ENCODE results near the gene RND3.

RND3 gene

DNA sequence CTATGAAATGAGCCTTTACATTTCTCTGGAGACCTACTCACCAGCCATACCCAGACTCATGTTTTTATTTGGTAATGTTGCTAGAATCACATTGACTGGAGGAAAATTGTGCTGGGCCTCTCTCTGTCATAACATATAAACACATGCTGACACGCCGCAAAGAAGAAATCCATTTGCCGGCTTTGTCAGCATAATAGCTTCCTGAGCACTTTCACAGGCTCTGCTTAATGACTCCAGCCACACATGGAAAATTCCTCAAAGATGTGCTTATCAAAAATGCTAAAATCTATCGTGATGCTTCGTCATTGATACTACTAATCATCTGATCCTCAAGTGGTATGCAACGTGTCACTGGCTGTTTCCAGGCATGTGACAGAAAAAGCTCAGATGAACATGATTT, 63.1 kb downstream of the RND3 start:
- POLR2A ChIA-PET, result no interaction called here

GRCh38 chr2:150421126-150421651, 66.3 kb downstream of the RND3 start:
- H3K36me3 ChIP-seq (ENCODE audit: control insufficient read depth in 2 of 2, insufficient read depth in 1 of 2, low read length in 2 of 2), result no peaks in the 10 kb centered on the region
- ChIA-PET CTCF (no interaction called here), POLR2A (no interaction called here)

More for the DNA sequence above, 63.1 kb downstream of the RND3 start:
- Histone ChIP-seq H3K36me3 (ENCODE audit: control insufficient read depth in 2 of 2, insufficient read depth in 1 of 2, low read length in 2 of 2) (no peaks in the 10 kb centered on the region), H3K27ac (ENCODE audit: extremely low read depth, low read depth, low read length) (no peak overlapping the region), H3K9me3 (ENCODE audit: control insufficient read depth, insufficient read depth, low read depth, low read length) (no peaks in the 10 kb centered on the region), H3K4me3 (ENCODE audit: low read depth, low read length) (no peak overlapping the region), H3K4me1 (ENCODE audit: control insufficient read depth, insufficient read depth, low read length) (no peaks in the 10 kb centered on the region; the same call in 1 of the 2 replicates)
- no peak for TF ChIP-seq ZNF560 (tag by site-specific recombination; IDR thresholded peaks at IDR 0.05; ENCODE audit: borderline replicate concordance)
- TF ChIP-seq TRIM28 (IDR thresholded peaks at IDR 0.05; ENCODE audit: borderline replicate concordance, low read length), result peak; percentile 25; the same call in 1 of the 2 replicates
- no peak for TF ChIP-seq ZFP41 (tag by site-specific recombination; IDR thresholded peaks at IDR 0.05; ENCODE audit: borderline replicate concordance)
- no peak for TF ChIP-seq ZNF133 (tag by site-specific recombination; IDR thresholded peaks at IDR 0.05)
- CTCF ChIA-PET, result interaction anchor here (0.6 to 0.7 kb wide), 2 partner anchors 832 to 1060 kb away, joined by 3 to 4 read pairs; no protein-coding TSS in a partner anchor

More at GRCh38 chr2:150421126-150421651, 66.3 kb downstream of the RND3 start:
- Histone ChIP-seq H3K4me1 (ENCODE audit: control insufficient read depth, insufficient read depth, low read length) (no peaks in the 10 kb centered on the region; the same call in 1 of the 2 replicates), H3K4me3 (ENCODE audit: low read depth, low read length) (no peak overlapping the region), H3K27ac (ENCODE audit: extremely low read depth, low read depth, low read length) (no peak overlapping the region), H3K9me3 (ENCODE audit: control insufficient read depth, insufficient read depth, low read depth, low read length) (no peaks in the 10 kb centered on the region)
- TF ChIP-seq ZNF701 (tag by site-specific recombination; IDR thresholded peaks at IDR 0.05), result no peak
- no peak for TF ChIP-seq ZNF555 (tag by site-specific recombination; conservative IDR thresholded peaks at IDR 0.05)
- TF ChIP-seq ZNF747 (tag by site-specific recombination; IDR thresholded peaks at IDR 0.05), result no peak
- no peak for TF ChIP-seq ZNF311 (tag by site-specific recombination; IDR thresholded peaks at IDR 0.05; ENCODE audit: borderline replicate concordance)
- TF ChIP-seq ZNF571 (tag by site-specific recombination; IDR thresholded peaks at IDR 0.05), result no peak
- TF ChIP-seq, protein P1, sequence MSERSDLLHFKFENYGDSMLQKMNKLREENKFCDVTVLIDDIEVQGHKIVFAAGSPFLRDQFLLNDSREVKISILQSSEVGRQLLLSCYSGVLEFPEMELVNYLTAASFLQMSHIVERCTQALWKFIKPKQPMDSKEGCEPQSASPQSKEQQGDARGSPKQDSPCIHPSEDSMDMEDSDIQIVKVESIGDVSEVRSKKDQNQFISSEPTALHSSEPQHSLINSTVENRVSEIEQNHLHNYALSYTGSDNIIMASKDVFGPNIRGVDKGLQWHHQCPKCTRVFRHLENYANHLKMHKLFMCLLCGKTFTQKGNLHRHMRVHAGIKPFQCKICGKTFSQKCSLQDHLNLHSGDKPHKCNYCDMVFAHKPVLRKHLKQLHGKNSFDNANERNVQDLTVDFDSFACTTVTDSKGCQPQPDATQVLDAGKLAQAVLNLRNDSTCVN (tag by site-specific recombination; optimal IDR thresholded peaks at IDR 0.05), result no peak
- no peak for TF ChIP-seq SP7 (tag by site-specific recombination; IDR thresholded peaks at IDR 0.05)
- TF ChIP-seq ZNF677 (tag by site-specific recombination; IDR thresholded peaks at IDR 0.05), result no peak
- TF ChIP-seq ZNF76 (tag by site-specific recombination; IDR thresholded peaks at IDR 0.05; ENCODE audit: borderline replicate concordance, low read depth), result no peak
- TF ChIP-seq ZNF341 (tag by site-specific recombination; IDR thresholded peaks at IDR 0.05; ENCODE audit: low read depth), result no peak
- TF ChIP-seq ZNF426 (tag by site-specific recombination; IDR thresholded peaks at IDR 0.05), result no peak
- TF ChIP-seq, protein P2, sequence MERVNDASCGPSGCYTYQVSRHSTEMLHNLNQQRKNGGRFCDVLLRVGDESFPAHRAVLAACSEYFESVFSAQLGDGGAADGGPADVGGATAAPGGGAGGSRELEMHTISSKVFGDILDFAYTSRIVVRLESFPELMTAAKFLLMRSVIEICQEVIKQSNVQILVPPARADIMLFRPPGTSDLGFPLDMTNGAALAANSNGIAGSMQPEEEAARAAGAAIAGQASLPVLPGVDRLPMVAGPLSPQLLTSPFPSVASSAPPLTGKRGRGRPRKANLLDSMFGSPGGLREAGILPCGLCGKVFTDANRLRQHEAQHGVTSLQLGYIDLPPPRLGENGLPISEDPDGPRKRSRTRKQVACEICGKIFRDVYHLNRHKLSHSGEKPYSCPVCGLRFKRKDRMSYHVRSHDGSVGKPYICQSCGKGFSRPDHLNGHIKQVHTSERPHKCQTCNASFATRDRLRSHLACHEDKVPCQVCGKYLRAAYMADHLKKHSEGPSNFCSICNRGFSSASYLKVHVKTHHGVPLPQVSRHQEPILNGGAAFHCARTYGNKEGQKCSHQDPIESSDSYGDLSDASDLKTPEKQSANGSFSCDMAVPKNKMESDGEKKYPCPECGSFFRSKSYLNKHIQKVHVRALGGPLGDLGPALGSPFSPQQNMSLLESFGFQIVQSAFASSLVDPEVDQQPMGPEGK (tag by site-specific recombination; IDR thresholded peaks at IDR 0.05), result no peak
- no peak for TF ChIP-seq ZSCAN16 (tag by site-specific recombination; IDR thresholded peaks at IDR 0.05)
- TF ChIP-seq ZNF488 (tag by site-specific recombination; IDR thresholded peaks at IDR 0.05), result no peak
- TF ChIP-seq PBX3 (CRISPR knock-in tag; IDR thresholded peaks at IDR 0.05), result no peak
- TF ChIP-seq ZNF239 (tag by site-specific recombination; IDR thresholded peaks at IDR 0.05), result no peak
- no peak for TF ChIP-seq ZBTB48 (tag by site-specific recombination; IDR thresholded peaks at IDR 0.05)
- TF ChIP-seq ZNF23 (tag by site-specific recombination; IDR thresholded peaks at IDR 0.05; ENCODE audit: borderline replicate concordance), result no peak
- no peak for TF ChIP-seq ZNF37A (tag by site-specific recombination; IDR thresholded peaks at IDR 0.05)
